GM23338 (cell line): Measurements from ENCODE around the gene DRC7. TPM values are rescaled to one million over a fixed set of nuclear protein-coding genes. Genes with fewer than 3 reads are reported as not detected.

ENCODE experiments used
- CREB1 ChIP-seq: fragments of 250-450 bp; sonication (Bioruptor Pico); IDR thresholded peaks from 2 replicates; pipeline ENCODE4 v1.5.0; 2020; ENCODE audit warnings: low read depth, mild to moderate bottlenecking, moderate library complexity
- EZH2 ChIP-seq: fragments of 200-600 bp; sonication (generic); IDR thresholded peaks from one replicate; pipeline ENCODE4 v1.8.0; 2017; ENCODE audit warnings: antibody characterized with exemption, mild to moderate bottlenecking, low read depth; ENCODE audit not compliant: unreplicated experiment
- JUNB ChIP-seq: IDR thresholded peaks from one replicate; pipeline ENCODE4 v1.6.1; 2016; ENCODE audit warnings: antibody characterized with exemption; ENCODE audit not compliant: unreplicated experiment
- POLR2AphosphoS5 ChIP-seq: IDR thresholded peaks from 2 replicates; pipeline ENCODE4 v1.6.1; 2016; ENCODE audit warnings: antibody characterized with exemption, low read depth
- STAT1 ChIP-seq: IDR thresholded peaks from one replicate; pipeline ENCODE4 v1.6.1; 2016; ENCODE audit warnings: antibody characterized with exemption; ENCODE audit not compliant: unreplicated experiment
- ZNF114 ChIP-seq: fragments of 250-450 bp; sonication (Bioruptor Pico); IDR thresholded peaks from 2 replicates; pipeline ENCODE4 v1.5.0; 2020; ENCODE audit warnings: mild to moderate bottlenecking, moderate library complexity
- ZNF462 ChIP-seq: fragments of 250-450 bp; sonication (Bioruptor Pico); IDR thresholded peaks from 2 replicates; pipeline ENCODE4 v1.5.0; 2020; ENCODE audit warnings: mild to moderate bottlenecking, moderate library complexity
- polyA plus RNA-seq: library from polyadenylated mRNA; unstranded; fragments of >200 nt; fragmentation: Nextera tagmentation; extraction: Ambion mirVana; gene quantifications from 2 replicates; pipeline ENCODE4 v1.2.1, GENCODE V29; 2016
- total RNA-seq: library from RNA; depleted of rRNA; stranded (reverse); fragments of >200 nt; shearing (Covaris generic); gene quantifications from 2 replicates; pipeline ENCODE4 v1.2.3, GENCODE V29; 2014

DRC7 gene
- total and polyA plus RNA-seq, 2 experiments from 2014 or later, result not detected

GRCh38 chr16:57704011-57704904 is 9.7 kb downstream of the DRC7 start (continued):
- TF ChIP-seq ZNF462 (CRISPR knock-in tag), result no peak
- TF ChIP-seq ZNF114, result no peak
- no peak for TF ChIP-seq JUNB
- no peak for TF ChIP-seq STAT1
- no peak for TF ChIP-seq CREB1 (CRISPR knock-in tag)
- no peak for TF ChIP-seq EZH2
- no peak for TF ChIP-seq POLR2AphosphoS5
